ENCODE data around the gene CALY.

Gene CALY

GRCh38 chr10:133286366-133286765 is 50.3 kb downstream of the CALY start:
- no peak for DNase-seq (ENCODE audit: extremely low spot score)
- TF ChIP-seq CTBP1 (IDR thresholded peaks at IDR 0.05; ENCODE audit: borderline replicate concordance) (no peak), FOXA1 (IDR thresholded peaks at IDR 0.05) (no peak), FOXM1 (IDR thresholded peaks at IDR 0.05; ENCODE audit: borderline replicate concordance) (no peak), LEF1 (IDR thresholded peaks at IDR 0.05; ENCODE audit: borderline replicate concordance) (no peak), PKNOX1 (IDR thresholded peaks at IDR 0.05) (no peak), HDGF (IDR thresholded peaks at IDR 0.05; ENCODE audit: borderline replicate concordance) (no peak)
- ChIA-PET POLR2A (no interaction called here), CTCF (no interaction called here)

GRCh38 chr10:133285217-133285616 is 51.5 kb downstream of the CALY start:
- ChIA-PET POLR2A (no interaction called here), CTCF (no interaction called here)
- TF ChIP-seq L3MBTL2 (conservative IDR thresholded peaks at IDR 0.05) (no peak), TARDBP (IDR thresholded peaks at IDR 0.05) (no peak), FOXM1 (IDR thresholded peaks at IDR 0.05; ENCODE audit: borderline replicate concordance) (no peak), ARNT (IDR thresholded peaks at IDR 0.05) (no peak), FOXK2 (IDR thresholded peaks at IDR 0.05) (no peak), LEF1 (IDR thresholded peaks at IDR 0.05; ENCODE audit: borderline replicate concordance) (no peak), HDGF (IDR thresholded peaks at IDR 0.05; ENCODE audit: borderline replicate concordance) (no peak), SP1 (IDR thresholded peaks at IDR 0.05) (no peak), BHLHE40 (IDR thresholded peaks at IDR 0.05; ENCODE audit: borderline replicate concordance) (no peak), CTBP1 (IDR thresholded peaks at IDR 0.05; ENCODE audit: borderline replicate concordance) (no peak), ELF4 (IDR thresholded peaks at IDR 0.05) (no peak), PKNOX1 (IDR thresholded peaks at IDR 0.05) (no peak), NFRKB (IDR thresholded peaks at IDR 0.05) (no peak), SUZ12 (IDR thresholded peaks at IDR 0.05) (no peak), FOXA1 (IDR thresholded peaks at IDR 0.05) (no peak), ZNF384 (IDR thresholded peaks at IDR 0.05) (no peak)
- no peak for DNase-seq (ENCODE audit: extremely low spot score)

- CTCF ChIA-PET: no interaction called here
- TF ChIP-seq BHLHE40 (IDR thresholded peaks at IDR 0.05; ENCODE audit: borderline replicate concordance) (no peak), FOXA1 (IDR thresholded peaks at IDR 0.05) (no peak), HDGF (IDR thresholded peaks at IDR 0.05; ENCODE audit: borderline replicate concordance) (no peak), FOXM1 (IDR thresholded peaks at IDR 0.05; ENCODE audit: borderline replicate concordance) (no peak), CTBP1 (IDR thresholded peaks at IDR 0.05; ENCODE audit: borderline replicate concordance) (no peak), ELF4 (IDR thresholded peaks at IDR 0.05) (no peak)
- DNase-seq (ENCODE audit: extremely low spot score): no peak
- POLR2A ChIA-PET: no interaction called here
Observed at GRCh38 chr10:133283931-133284330, 52.8 kb downstream of the CALY start.

GRCh38 chr10:133282846-133283390 is 53.8 kb downstream of the CALY start:
- ChIA-PET CTCF (no interaction called here), POLR2A (no interaction called here)
- TF ChIP-seq SUZ12 (IDR thresholded peaks at IDR 0.05): no peak
- no peak for TF ChIP-seq BHLHE40 (IDR thresholded peaks at IDR 0.05; ENCODE audit: borderline replicate concordance)
- no peak for TF ChIP-seq TARDBP (IDR thresholded peaks at IDR 0.05)
- TF ChIP-seq HDGF (IDR thresholded peaks at IDR 0.05; ENCODE audit: borderline replicate concordance): no peak
- no peak for TF ChIP-seq L3MBTL2 (conservative IDR thresholded peaks at IDR 0.05)
- no peak for TF ChIP-seq FOXA1 (IDR thresholded peaks at IDR 0.05)
- no peak for TF ChIP-seq LEF1 (IDR thresholded peaks at IDR 0.05; ENCODE audit: borderline replicate concordance)
- no peak for TF ChIP-seq NFRKB (IDR thresholded peaks at IDR 0.05)
- TF ChIP-seq FOXK2 (IDR thresholded peaks at IDR 0.05): no peak
- TF ChIP-seq ARNT (IDR thresholded peaks at IDR 0.05): no peak
- DNase-seq (ENCODE audit: extremely low spot score): no peak

GRCh38 chr10:133281628-133282372 is 54.9 kb downstream of the CALY start:
- no peak for DNase-seq (ENCODE audit: extremely low spot score)
- ChIA-PET CTCF (no interaction called here), POLR2A (no interaction called here)
- TF ChIP-seq PKNOX1 (IDR thresholded peaks at IDR 0.05) (no peak), SUZ12 (IDR thresholded peaks at IDR 0.05) (no peak), BHLHE40 (IDR thresholded peaks at IDR 0.05; ENCODE audit: borderline replicate concordance) (no peak), ARNT (IDR thresholded peaks at IDR 0.05) (no peak), ELF4 (IDR thresholded peaks at IDR 0.05) (no peak), HDGF (IDR thresholded peaks at IDR 0.05; ENCODE audit: borderline replicate concordance) (no peak), L3MBTL2 (conservative IDR thresholded peaks at IDR 0.05) (no peak), CTBP1 (IDR thresholded peaks at IDR 0.05; ENCODE audit: borderline replicate concordance) (no peak), FOXM1 (IDR thresholded peaks at IDR 0.05; ENCODE audit: borderline replicate concordance) (no peak), ZNF384 (IDR thresholded peaks at IDR 0.05) (no peak)

- no peak for DNase-seq (ENCODE audit: extremely low spot score)
- ChIA-PET POLR2A (no interaction called here), CTCF (no interaction called here)
- TF ChIP-seq L3MBTL2 (conservative IDR thresholded peaks at IDR 0.05) (no peak), SP1 (IDR thresholded peaks at IDR 0.05) (no peak), NFRKB (IDR thresholded peaks at IDR 0.05) (no peak), TARDBP (IDR thresholded peaks at IDR 0.05) (no peak), CTBP1 (IDR thresholded peaks at IDR 0.05; ENCODE audit: borderline replicate concordance) (no peak), FOXA1 (IDR thresholded peaks at IDR 0.05) (no peak), ELF4 (IDR thresholded peaks at IDR 0.05) (no peak), PKNOX1 (IDR thresholded peaks at IDR 0.05) (no peak)
Observed at GRCh38 chr10:133281084-133281483, 55.6 kb downstream of the CALY start.
